ENCODE measurements around the gene SLX4IP.
"Not testable (repeated sequence)": the region's sequence is repeated elsewhere in the genome, so short reads cannot be mapped to it uniquely, and the experiment has no call there.

Gene SLX4IP

GRCh38 chr20:10610251-10610650 is 175.1 kb downstream of the SLX4IP start:
- no peak for DNase-seq

GRCh38 chr20:10611357-10611756 is 176.3 kb downstream of the SLX4IP start:
- DNase-seq, result no peak

GRCh38 chr20:10613426-10613825 is 178.3 kb downstream of the SLX4IP start:
- DNase-seq, result not testable (repeated sequence)

GRCh38 chr20:10613911-10614310 is 178.8 kb downstream of the SLX4IP start:
- no peak for DNase-seq

GRCh38 chr20:10616212-10616611 is 181.1 kb downstream of the SLX4IP start:
- DNase-seq, result no peak

- not testable (repeated sequence) for DNase-seq
Observed at GRCh38 chr20:10617549-10618133, 182.5 kb downstream of the SLX4IP start.

- no peak for DNase-seq
Observed at GRCh38 chr20:10618611-10619245, 183.6 kb downstream of the SLX4IP start.

- no peak for DNase-seq
Observed at GRCh38 chr20:10619427-10619826, 184.3 kb downstream of the SLX4IP start.

DNA sequence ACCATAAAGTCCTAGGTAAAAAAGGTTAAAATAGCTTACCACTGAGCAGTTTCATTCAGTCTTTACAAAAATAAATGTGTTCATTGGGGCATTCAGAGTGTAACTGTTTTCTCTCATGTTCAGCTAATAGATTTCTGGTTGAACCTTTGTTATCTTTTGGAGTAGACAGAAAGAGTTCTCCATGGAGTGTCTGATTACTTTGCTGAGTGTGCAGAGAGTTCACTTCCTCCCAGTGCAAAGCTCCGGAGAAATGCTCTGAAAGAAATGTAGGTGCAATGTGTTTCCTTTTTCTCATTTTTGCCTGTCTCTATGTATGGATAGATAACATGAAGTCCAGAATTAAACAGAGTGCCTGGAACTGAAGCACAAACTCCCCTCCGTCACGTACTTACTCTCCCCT is 186.0 kb downstream of the SLX4IP start:
- DNase-seq, result no peak

- DNase-seq, result no peak
Observed at GRCh38 chr20:10622657-10623418, 187.7 kb downstream of the SLX4IP start.

- no peak for DNase-seq
Observed at GRCh38 chr20:10625641-10626040, 190.5 kb downstream of the SLX4IP start.

DNA sequence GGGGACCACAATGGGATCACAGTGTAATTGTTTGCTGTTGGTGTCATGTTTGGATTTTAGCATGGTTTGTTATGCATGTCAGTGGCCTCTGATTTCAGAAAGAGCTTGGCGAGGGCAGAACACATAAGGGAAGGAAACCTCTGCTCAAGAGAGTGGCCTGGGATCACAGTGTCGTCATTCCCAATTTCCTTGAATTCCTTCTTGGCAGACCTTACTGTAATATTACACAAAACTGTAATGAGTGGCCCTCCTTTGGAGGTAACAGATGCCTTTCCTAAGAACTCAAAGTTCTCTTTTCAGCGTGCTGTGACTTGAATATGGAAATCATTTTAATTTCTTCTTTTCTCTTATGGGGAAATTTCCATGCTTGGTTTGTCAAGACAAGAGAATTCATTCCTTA is 191.8 kb downstream of the SLX4IP start:
- no peak for DNase-seq

DNA sequence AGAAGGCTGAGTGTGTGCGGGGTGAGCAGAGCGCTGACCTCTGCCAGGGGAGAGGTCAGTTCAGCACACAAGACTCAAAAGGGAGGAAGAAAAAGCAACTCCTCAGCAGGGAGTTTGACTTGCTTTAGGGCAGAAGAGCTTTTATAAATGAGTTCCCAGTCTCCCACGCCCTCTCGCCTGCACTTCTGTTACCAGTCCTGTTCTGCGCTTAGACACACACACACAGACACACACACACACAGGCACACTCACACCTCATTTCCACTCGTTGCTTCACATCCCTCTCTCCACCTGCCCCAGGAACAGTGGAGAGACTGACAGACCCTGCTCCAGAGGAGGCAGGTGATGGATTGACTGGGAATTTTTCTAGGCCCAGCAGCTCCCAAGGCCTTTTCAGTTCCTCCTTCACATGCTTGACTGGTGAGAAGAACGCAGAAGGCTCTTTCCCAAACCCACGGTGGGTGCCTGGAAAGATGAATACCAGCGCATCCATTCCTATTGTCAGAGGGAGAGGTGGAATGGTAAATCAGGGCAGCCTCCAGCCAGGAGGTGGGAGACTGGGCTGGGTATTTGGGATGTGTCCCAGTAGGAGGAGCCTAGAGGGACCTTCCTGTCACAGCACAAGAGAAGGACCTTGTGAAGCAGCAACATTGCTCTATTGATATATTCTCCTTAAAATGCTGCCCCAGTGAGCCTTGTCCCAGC is 195.0 kb downstream of the SLX4IP start:
- DNase-seq, result no peak

- DNase-seq, result no peak
Observed at GRCh38 chr20:10631126-10631525, 196.0 kb downstream of the SLX4IP start.

- DNase-seq, result no peak
Observed at GRCh38 chr20:10632721-10633509, 197.8 kb downstream of the SLX4IP start.

DNA sequence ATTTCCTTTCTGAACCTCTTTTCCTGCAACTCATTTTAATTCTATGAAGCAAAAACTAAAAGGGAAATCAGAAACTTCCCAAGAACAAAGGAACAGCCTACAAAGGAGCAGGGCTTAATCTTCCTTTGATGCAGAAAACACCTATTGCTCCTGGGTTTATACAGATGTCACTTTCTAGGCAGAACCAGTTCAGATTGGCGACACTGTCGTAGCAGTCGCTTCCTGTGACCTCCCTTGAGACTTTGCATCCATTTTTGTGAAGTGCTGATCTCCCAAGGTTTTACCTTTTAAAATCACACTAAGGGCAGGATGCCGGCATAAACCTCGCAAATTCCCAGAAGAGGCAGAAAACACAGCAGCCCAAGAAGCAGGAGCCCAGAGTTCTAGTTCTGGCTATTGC is 198.6 kb downstream of the SLX4IP start:
- no peak for DNase-seq

DNA sequence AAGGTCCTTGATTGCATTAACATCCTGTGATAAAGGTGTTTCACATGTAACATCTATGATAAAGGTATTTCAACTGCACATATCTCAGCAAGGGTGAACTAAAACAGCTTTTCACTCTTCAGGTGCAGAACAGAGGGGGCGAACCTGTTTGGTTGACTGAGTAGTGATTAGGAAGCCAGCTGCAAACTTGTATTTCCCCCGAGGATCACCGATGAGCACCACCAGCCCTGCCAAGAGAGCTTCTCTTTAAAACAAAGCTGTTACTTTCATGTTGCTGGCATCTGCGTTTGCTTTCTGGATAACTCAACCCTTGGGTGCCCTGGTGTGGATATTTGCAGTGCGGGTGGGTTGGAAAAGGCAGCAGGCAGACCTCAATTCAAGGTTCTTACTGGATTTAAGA is 199.1 kb downstream of the SLX4IP start:
- no peak for DNase-seq

DNA sequence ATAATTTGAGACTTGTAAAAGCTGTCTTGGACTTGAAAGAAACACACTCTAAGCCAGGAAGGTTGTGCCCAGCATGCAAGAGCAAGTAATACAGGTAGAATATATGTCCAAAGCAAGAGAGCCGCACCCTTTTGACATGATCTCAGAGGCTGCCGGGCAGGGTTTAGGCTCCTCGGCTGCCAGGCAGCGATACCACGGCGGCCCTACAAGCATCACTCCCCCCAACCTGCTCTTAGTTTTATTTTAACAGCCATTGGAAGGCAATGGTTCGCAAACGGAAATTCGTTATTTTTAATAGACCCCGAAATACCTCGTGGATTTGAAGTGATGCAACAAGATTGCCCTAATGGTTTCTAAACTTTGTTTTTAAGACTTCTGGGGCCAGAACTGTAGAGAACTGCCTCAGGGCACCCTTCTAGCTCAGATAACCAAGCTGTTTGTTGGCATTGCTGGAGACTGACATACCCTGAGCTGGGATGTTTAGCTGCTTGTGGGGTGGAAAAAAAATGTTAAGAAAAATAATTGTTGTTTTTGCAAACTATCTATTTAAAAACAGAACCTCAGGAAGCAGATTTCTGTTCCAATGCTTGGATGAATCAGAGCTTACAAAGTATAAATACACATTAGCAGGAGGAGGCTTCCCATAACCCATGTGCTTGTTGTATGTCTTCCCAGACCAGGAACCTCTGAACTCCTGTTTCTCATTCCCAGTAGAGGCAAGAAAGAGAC is 199.7 kb downstream of the SLX4IP start:
- no peak for DNase-seq

DNA sequence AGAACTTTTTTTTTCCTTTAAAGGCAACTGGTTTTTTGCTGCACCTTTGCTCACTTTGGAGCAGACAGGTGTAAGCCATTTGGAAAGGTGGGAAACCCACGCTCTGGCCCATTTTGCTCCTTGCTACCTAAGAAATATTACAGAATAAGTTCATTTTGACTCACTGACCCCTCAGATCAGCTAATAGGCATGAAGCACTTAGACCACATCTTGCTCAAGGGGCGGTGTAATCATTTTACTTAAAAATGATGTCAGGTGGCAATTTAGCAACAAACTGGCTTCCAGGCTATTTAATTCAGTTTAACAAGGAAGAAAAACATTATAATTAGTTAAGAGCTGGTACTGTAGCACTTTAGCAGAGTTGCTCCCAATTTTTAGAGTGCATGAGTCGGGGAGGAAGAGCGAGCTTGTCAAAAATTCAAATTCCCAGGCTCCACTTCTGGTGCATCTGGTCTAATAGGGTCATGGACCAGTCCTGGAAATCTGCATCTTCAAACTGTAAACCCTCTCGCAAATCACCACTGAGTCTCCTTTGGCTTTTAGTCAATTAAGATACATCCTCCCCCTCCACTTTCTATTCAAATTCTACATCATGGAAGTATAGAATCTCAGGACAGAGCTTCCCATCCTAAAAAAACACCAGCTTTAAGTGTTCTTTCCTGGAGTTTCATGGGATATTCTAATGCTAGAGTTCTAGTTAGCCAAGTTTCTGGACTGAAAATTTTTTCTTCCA is 200.5 kb downstream of the SLX4IP start:
- no peak for DNase-seq

GRCh38 chr20:10636326-10636818 is 201.3 kb downstream of the SLX4IP start:
- no peak for DNase-seq

GRCh38 chr20:10637031-10637559 is 202.0 kb downstream of the SLX4IP start:
- DNase-seq, result no peak
